ENCODE measurements around the gene ZHX3. TPM values are rescaled to one million over a fixed set of nuclear protein-coding genes. Genes with fewer than 3 reads are reported as not detected.

Gene ZHX3
- total and polyA plus RNA-seq, 10 of the 15 experiments (the other 5 are each of a cell fraction or from before 2014, with no cell fraction given): 1.3 to 14.0 (median 5.0) TPM

DNA sequence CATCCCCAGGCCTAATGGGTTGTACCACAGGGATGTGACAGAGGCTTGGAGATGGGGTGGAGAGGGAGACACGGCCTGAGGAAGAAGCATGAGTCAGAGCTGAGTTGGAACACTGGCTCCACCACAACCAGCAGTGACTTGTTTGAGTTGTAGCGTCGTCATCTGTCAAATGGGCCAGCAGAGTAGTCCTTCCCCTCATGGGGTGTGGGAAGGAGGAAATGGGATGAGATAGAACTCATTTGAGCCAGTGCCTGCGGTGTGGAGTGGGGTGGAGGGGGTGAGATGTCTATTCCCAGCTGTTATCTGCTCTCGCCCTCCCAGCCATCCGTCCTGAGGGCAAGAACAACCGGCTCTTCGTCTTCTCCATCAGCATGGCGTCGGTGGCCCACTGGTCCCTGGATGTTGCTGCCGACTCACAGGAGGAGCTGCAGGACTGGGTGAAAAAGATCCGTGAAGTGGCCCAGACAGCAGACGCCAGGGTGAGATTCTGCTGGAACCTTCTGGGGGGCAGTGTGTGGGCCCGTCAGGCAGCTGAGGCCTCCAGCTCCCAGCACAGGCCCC, 147.7 kb downstream of the ZHX3 start:
- ChIA-PET CTCF (interaction anchor here (0.6 to 3.7 kb wide), 9 partner anchors 11 to 201 kb away, joined by 3 to 52 read pairs (median 3); no protein-coding TSS in a partner anchor), RAD21 (ENCODE audit: unreplicated experiment) (interaction anchor here (0.6 to 1.6 kb wide), 3 partner anchors 35 to 168 kb away, joined by 3 to 4 read pairs (median 3); no protein-coding TSS in a partner anchor), SMC1A (ENCODE audit: uncharacterized antibody, unreplicated experiment) (interaction anchor here (0.6 to 4.4 kb wide), 3 partner anchors 35 to 81 kb away, joined by 3 to 27 read pairs (median 5); no protein-coding TSS in a partner anchor), POLR2A (interaction anchor here (1.1 kb wide), 1 partner anchor 33 kb away, joined by 3 read pairs; no protein-coding TSS in a partner anchor)
- no peaks in the 10 kb centered on the region for H3K9me3 ChIP-seq (replicated peaks; ENCODE audit: control insufficient read depth, insufficient read depth, low read length)
- FAIRE-seq (no peak), DNase-seq (ENCODE audit: low read depth, low spot score) (no peak), ATAC-seq (no peak)
- intact Hi-C loops (cut with micrococcal nuclease; ENCODE audit: unreplicated experiment): no loop called here
- peaks cover 3% of the 10 kb centered on the region; the same call in 1 of the 2 replicates for H4K20me1 ChIP-seq (ENCODE audit: control insufficient read depth, insufficient read depth)
- H3K4me1 ChIP-seq (ENCODE audit: control insufficient read depth, insufficient read depth, low read length): peaks cover 15% of the 10 kb centered on the region
- no peak overlapping the region for H3K9ac ChIP-seq (ENCODE audit: control insufficient read depth, insufficient read depth, low read length)
- no peak overlapping the region for H3K27ac ChIP-seq (ENCODE audit: control insufficient read depth, insufficient read depth)
- in situ Hi-C loops (cut with MboI): loop anchor here (5.0 kb wide), 2 partner anchors 62 to 172 kb away; partner anchors contain the start of gene LPIN3
- H3K27me3 ChIP-seq (replicated peaks in 1 of 2; ENCODE audit: control insufficient read depth in 2 of 2, insufficient read depth in 2 of 2, low read length in 1 of 2): no peaks in the 10 kb centered on the region
- H3K4me3 ChIP-seq: no peak overlapping the region
- no TSS peak for BruUV-seq (replicated peaks)
- 99% methylated on average over 14 of the region's 14 CpGs for WGBS (ENCODE audit: insufficient coverage, insufficient replicate concordance, low lambda C conversion rate, missing lambda C conversion rate)
- peaks cover 42 to 66% of the 10 kb centered on the region in 2 experiments for H3K36me3 ChIP-seq (ENCODE audit: control insufficient read depth in 2 of 2, insufficient read depth in 2 of 2, low read length in 1 of 2)
- no peak overlapping the region for H2AFZ ChIP-seq (ENCODE audit: control insufficient read depth, low read depth, low read length)
- no peaks in the 10 kb centered on the region for H3K79me2 ChIP-seq (ENCODE audit: control insufficient read depth, insufficient read depth, low read length)
- no peak overlapping the region for H3K4me2 ChIP-seq (ENCODE audit: control insufficient read depth, insufficient read depth)
- TF ChIP-seq CREB1 (IDR thresholded peaks at IDR 0.05; ENCODE audit: low read depth) (no peak), IKZF2 (IDR thresholded peaks at IDR 0.05) (no peak), ASH2L (IDR thresholded peaks at IDR 0.05; ENCODE audit: borderline replicate concordance, low read depth) (no peak), POLR2AphosphoS2 (IDR thresholded peaks at IDR 0.05; ENCODE audit: low read depth, low read length) (no peak), POLR2A (IDR thresholded peaks at IDR 0.05; ENCODE audit: low read depth, low read length) (no peak; the same call in 1 of the 2 replicates), FOXM1 (IDR thresholded peaks at IDR 0.05; ENCODE audit: low read depth, low read length) (no peak), STAT3 (IDR thresholded peaks at IDR 0.05; ENCODE audit: low read depth, low read length) (no peak), ESRRA (IDR thresholded peaks at IDR 0.05; ENCODE audit: low read length) (no peak), BHLHE40 (IDR thresholded peaks at IDR 0.05; ENCODE audit: borderline replicate concordance in 1 of 2, low read depth in 2 of 2, low read length in 1 of 2) (no peak), FOS (IDR thresholded peaks at IDR 0.05; ENCODE audit: borderline replicate concordance, extremely low read depth, insufficient read length) (no peak), NFYB (IDR thresholded peaks at IDR 0.05; ENCODE audit: insufficient read depth, low read depth, low read length) (no peak)
- TF ChIP-seq, protein P1, sequence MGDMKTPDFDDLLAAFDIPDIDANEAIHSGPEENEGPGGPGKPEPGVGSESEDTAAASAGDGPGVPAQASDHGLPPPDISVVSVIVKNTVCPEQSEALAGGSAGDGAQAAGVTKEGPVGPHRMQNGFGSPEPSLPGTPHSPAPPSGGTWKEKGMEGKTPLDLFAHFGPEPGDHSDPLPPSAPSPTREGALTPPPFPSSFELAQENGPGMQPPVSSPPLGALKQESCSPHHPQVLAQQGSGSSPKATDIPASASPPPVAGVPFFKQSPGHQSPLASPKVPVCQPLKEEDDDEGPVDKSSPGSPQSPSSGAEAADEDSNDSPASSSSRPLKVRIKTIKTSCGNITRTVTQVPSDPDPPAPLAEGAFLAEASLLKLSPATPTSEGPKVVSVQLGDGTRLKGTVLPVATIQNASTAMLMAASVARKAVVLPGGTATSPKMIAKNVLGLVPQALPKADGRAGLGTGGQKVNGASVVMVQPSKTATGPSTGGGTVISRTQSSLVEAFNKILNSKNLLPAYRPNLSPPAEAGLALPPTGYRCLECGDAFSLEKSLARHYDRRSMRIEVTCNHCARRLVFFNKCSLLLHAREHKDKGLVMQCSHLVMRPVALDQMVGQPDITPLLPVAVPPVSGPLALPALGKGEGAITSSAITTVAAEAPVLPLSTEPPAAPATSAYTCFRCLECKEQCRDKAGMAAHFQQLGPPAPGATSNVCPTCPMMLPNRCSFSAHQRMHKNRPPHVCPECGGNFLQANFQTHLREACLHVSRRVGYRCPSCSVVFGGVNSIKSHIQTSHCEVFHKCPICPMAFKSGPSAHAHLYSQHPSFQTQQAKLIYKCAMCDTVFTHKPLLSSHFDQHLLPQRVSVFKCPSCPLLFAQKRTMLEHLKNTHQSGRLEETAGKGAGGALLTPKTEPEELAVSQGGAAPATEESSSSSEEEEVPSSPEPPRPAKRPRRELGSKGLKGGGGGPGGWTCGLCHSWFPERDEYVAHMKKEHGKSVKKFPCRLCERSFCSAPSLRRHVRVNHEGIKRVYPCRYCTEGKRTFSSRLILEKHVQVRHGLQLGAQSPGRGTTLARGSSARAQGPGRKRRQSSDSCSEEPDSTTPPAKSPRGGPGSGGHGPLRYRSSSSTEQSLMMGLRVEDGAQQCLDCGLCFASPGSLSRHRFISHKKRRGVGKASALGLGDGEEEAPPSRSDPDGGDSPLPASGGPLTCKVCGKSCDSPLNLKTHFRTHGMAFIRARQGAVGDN (IDR thresholded peaks at IDR 0.05): no peak
- TF ChIP-seq, protein P2, sequence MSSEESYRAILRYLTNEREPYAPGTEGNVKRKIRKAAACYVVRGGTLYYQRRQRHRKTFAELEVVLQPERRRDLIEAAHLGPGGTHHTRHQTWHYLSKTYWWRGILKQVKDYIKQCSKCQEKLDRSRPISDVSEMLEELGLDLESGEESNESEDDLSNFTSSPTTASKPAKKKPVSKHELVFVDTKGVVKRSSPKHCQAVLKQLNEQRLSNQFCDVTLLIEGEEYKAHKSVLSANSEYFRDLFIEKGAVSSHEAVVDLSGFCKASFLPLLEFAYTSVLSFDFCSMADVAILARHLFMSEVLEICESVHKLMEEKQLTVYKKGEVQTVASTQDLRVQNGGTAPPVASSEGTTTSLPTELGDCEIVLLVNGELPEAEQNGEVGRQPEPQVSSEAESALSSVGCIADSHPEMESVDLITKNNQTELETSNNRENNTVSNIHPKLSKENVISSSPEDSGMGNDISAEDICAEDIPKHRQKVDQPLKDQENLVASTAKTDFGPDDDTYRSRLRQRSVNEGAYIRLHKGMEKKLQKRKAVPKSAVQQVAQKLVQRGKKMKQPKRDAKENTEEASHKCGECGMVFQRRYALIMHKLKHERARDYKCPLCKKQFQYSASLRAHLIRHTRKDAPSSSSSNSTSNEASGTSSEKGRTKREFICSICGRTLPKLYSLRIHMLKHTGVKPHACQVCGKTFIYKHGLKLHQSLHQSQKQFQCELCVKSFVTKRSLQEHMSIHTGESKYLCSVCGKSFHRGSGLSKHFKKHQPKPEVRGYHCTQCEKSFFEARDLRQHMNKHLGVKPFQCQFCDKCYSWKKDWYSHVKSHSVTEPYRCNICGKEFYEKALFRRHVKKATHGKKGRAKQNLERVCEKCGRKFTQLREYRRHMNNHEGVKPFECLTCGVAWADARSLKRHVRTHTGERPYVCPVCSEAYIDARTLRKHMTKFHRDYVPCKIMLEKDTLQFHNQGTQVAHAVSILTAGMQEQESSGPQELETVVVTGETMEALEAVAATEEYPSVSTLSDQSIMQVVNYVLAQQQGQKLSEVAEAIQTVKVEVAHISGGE (CRISPR knock-in tag; IDR thresholded peaks at IDR 0.05): no peak
- TF ChIP-seq, protein P3, sequence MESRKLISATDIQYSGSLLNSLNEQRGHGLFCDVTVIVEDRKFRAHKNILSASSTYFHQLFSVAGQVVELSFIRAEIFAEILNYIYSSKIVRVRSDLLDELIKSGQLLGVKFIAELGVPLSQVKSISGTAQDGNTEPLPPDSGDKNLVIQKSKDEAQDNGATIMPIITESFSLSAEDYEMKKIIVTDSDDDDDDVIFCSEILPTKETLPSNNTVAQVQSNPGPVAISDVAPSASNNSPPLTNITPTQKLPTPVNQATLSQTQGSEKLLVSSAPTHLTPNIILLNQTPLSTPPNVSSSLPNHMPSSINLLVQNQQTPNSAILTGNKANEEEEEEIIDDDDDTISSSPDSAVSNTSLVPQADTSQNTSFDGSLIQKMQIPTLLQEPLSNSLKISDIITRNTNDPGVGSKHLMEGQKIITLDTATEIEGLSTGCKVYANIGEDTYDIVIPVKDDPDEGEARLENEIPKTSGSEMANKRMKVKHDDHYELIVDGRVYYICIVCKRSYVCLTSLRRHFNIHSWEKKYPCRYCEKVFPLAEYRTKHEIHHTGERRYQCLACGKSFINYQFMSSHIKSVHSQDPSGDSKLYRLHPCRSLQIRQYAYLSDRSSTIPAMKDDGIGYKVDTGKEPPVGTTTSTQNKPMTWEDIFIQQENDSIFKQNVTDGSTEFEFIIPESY (IDR thresholded peaks at IDR 0.05): no peak
